Activated T-cell treated with anti-CD3 and anti-CD28 coated beads for 24 hours (primary cell): ENCODE results near the gene CPNE8.

Experiments
- DNase-seq: peaks from one replicate; pipeline ENCODE4 v3.0.0-alpha.2; 2020; ENCODE audit warnings: low read depth

CPNE8 gene

DNA sequence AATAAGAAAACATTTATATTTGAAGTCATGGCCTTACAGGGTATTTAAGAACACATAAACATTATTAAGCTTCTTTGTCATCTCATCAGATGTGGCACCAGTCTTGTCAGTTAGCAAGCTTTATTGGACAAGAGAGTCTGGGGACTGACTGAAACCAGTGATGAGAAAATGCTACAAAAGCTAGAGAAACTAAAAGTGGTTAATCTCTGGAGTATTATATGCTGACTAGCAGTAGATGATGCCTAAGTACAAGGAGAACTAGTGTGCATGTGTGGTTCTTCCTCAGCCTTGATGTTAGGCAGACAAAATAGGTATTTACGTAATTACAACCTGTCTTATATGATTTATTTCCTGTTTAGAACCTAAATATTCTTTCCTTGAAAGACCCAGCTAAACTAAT lies 176.5 kb downstream of the CPNE8 start:
- DNase-seq: no peak

DNA sequence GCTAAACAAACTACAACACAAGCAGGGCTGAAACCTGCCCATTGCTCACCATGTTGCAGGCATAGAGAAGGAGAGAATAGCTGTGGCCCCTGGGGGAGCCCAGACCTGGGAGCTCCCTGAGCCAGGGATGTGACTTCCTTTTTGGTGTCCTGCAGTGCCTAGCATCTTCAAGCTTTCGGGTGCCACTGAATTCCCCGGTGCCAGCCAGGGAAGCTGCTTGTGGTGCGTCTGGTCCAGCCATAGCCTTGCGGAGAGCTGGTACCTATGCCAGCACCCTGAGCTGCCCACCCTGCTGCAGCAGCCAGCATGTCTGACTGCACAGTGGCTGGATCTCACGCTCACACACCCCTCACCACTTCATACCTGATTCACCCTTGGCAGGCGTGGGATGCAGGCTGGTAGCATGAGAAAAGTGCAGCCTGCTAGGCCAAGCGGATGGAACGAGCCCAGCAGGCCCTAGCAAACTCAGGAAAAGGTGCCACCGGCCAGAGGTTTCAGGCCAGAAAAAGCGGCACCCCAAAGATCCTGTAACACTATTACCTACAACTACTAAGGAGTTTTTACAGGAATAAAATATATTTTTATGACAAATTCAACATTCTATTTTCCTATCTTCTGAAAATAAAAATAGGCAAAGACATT lies 183.7 kb downstream of the CPNE8 start:
- DNase-seq: no peak

DNA sequence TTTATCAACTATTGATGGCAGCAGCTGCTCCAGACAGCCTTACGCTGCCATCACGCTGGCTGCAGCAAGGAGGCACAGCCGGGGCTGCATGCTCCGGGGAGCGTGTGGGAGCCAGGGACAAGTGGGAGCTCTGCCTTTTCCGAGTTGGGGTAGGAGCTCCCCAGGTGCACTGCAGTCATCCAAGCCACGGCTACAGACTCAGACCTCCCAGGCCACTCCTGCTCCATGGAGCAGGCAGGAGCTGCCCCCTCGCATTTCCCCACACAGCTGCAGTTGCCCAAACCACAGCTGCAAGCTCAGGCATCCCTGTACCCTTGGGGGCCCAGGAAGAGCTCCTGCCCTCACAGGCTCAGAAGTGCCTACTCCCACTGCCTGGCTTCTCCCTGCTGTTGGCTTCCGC lies 184.7 kb downstream of the CPNE8 start:
- DNase-seq: no peak

DNA sequence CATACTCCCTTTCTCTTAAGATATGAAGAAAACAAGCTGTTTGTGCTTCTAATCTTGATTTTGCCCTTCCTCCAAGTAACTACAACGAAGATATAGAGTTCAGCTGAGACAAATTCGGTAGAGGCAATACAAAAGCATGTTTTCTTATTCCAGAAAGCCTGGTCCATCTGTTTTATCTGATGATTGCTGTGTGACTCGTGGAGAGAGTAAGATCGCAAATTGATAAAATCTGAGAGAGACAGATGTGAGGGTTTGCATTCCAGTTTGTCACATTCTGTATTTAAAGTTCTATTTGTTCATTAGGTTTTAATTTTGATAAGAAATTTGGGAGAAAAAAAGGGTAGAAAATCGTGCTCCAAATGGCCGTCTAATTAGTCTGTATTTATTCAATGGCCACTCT lies 192.1 kb downstream of the CPNE8 start:
- no peak for DNase-seq

- DNase-seq: no peak
Observed at GRCh38 chr12:38711054-38711453, 194.3 kb downstream of the CPNE8 start.

DNA sequence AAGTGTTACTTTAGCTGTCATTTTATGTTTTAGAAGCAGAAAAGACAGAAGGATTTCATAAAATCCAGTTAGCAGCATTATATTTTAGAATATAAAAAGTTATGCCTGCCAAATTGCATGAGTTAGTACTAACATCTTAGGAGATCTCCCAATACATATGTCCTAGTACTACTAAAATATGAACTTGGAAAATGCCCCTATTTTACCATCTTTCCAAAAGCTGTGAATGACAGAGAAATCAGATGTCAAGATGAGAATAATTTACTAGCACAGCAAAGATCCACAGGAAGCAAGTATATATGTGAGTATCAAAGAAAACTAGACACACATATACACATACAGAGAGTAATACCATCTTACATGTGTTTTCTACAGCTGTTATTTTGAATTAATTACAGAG lies 196.9 kb downstream of the CPNE8 start:
- no peak for DNase-seq

GRCh38 chr12:38707648-38708047 lies 197.7 kb downstream of the CPNE8 start:
- DNase-seq: no peak

GRCh38 chr12:38697289-38697688 lies 208.1 kb downstream of the CPNE8 start:
- DNase-seq: no peak

- DNase-seq: no peak
Observed at GRCh38 chr12:38695057-38695456, 210.3 kb downstream of the CPNE8 start.

GRCh38 chr12:38691164-38691563 lies 214.2 kb downstream of the CPNE8 start:
- no peak for DNase-seq

GRCh38 chr12:38690646-38691045 lies 214.7 kb downstream of the CPNE8 start:
- DNase-seq: no peak

GRCh38 chr12:38689704-38690103 lies 215.7 kb downstream of the CPNE8 start:
- no peak for DNase-seq

- DNase-seq: no peak
Observed at GRCh38 chr12:38689195-38689594, 216.2 kb downstream of the CPNE8 start.

DNA sequence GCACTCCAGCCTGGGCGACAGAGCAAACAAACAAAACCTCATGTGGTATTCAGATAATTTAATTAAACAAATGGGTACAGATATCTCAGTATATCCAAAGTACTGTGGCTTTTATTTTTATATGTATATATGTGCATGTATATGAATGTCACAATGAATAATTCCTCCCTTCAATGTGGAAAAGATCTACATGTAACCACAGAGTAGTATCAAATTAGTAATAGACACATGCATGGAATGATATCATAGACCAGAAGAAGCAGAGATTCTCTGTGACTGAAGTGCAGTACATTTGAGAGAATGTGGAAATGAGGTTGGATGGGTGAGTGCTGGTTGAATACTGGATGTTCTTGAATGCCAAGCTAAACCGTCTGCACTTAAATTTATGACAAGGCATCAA lies 222.9 kb downstream of the CPNE8 start:
- DNase-seq: no peak

DNA sequence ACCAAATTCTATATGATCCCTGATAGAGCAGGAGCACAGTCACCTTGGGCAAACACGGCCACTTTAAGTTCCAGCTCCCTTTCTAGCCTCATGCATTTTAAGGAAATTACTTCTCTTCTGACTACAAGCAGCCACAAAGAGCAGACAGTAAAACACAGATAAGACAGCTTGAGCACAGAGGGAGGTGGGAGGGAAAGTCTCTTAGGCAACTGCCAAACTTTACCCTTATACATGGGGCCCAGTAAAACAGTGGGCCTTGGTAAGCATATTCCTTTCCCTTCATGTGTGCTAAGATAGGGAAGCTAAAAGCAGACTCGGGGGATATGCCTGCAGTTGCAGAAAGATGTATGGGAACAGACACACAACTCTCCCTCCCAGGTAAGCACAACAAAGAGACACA lies 235.9 kb downstream of the CPNE8 start:
- no peak for DNase-seq

- no peak for DNase-seq
Observed at GRCh38 chr12:38669081-38669480, 236.3 kb downstream of the CPNE8 start.

DNA sequence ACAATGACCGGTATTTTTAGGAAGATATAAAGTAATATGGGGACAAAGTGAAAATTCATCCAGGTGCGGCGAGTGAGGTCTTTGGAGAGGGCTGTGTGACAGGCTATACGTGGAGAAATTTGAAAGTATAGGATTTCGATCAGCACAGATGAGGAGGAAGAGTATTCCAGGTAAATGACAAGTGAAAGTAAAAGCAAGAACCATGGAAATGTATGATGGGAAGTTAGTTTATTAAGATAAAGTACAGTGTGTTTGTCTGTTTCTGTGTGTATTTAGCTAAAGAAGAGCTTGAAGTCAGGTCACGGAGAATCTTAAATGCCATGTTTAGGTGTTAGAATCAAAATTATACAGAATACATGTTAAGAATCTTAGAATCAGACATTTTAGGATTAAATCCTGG lies 239.0 kb downstream of the CPNE8 start:
- DNase-seq: no peak

DNA sequence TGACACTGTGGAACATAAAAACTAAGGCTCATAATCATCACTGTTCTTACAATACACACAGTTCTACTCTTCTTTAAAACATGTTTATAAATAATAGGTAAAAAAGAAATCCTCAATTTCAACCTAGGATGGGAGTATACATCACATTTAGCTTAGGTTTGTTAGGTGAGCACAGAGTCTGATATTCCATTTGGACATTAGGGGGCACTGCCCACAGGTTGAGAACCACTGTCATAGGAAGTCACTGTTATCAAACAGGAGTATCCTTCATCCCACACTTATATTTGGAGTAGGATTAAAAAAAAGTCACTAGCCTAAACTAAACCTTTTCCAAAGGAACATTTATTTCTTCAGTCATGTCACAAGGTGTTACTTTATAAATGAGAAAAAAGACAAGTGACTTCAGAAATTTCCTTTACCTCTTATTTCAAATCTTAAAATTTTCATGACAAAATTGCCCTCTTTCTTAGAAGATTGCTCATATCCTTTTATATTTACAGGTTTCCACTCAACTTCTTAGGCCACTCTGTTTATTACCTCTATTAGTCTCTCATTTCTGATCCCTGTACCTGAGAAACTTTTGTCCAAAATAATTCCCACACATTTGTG lies 240.6 kb downstream of the CPNE8 start:
- DNase-seq: no peak

- DNase-seq: no peak
Observed at GRCh38 chr12:38662829-38663228, 242.6 kb downstream of the CPNE8 start.

DNA sequence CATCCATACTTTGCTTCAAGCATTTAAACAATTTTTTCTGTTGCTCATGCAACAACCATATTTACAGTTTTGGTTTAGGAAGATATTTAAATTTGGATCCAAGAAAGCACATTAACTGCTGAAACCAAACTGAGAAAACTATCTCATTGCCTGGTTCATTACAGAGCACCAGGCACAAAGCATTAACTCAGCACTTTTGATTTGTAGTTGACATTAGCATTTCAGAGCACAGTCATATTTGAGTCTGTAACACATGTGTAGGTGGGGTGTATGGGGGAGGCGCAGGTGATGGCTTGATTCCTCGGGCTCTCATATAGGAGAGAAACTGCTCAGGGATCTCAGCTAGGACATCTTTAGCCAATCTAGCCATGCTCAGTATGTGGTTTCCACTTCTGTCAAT lies 251.7 kb downstream of the CPNE8 start:
- no peak for DNase-seq

- DNase-seq: no peak
Observed at GRCh38 chr12:38648813-38649212, 256.6 kb downstream of the CPNE8 start.

DNA sequence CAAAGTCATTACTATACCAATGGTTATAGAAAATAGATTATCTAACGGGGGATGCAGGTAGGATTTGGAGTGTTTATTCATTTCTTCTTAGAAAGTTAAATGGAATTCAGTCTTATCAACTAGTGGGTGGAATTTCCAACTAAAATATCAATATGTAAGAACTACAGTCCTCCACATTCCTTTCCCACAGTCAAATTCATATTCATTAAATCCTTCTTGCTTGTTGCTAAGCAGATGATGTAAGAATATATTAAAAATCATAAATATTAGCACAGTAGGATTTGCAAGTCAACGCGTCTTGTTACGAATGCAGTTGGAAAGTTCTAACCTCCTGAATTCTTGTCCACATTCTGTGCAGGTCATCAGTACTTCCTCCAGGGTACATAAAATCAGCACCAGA lies 259.2 kb downstream of the CPNE8 start:
- no peak for DNase-seq

GRCh38 chr12:38639625-38640024 lies 265.8 kb downstream of the CPNE8 start:
- DNase-seq: no peak

DNA sequence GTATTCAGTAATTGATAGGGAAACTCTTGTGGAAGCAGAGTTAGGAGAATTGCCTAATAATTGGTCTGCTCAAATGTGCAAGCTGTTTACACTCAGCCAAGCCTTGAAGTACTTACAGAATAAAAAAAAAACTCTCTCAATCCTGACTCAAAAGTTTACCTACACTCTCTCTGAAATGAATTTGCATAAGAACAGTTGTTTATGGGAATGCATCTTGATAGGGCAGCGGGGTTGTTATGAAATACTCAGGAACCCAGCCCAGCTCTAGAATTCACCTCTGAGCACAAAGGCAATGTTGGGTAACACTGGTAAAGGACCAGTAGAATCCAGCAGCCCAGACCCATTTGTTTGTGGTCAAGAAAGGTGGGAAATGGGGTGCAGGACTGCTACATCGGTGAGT lies 267.0 kb downstream of the CPNE8 start:
- DNase-seq: no peak
